HG02588 (cell line): ENCODE measurements around the gene CAMSAP1.

Experiments used
- ATAC-seq: cut with Tn5 transposase; IDR thresholded peaks from one replicate; pipeline ENCODE4 v1.9.1; 2021; ENCODE audit warnings: mild to moderate bottlenecking, moderate library complexity; ENCODE audit not compliant: unreplicated experiment

CAMSAP1 gene

DNA sequence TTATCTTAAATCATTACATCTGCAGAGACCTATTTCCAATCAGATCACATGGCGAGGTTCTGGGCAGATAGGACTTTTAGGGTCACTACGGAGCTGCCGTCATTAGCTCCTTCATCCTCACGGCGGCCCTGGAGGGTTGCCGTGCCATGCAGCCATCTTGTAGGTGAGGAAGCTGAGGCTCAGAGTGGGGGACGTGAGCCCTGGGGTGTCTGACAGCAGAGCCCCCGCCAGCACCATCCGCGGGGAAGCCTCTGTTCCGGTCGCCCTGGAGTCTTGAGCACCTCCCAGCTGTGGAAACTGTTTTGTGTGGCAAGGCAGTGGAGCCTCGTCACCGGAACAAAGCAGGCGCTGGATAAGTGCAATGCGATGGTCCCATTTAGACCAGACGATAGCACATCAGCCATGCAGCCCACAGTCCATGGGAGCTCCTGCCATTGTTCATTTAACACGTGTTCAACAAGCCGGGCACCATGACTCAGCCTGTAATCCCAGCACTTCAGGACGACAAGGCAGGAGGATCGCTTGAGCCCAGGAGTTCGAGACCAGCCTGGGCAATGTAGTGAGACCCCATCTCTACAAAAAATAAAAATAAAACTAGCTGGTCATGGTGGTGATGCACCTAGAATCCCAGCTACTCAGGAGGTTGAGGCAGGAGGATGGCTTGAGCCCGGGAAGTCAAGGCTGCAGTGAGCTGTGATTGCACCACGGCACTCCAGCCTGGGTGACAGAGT, 143.5 kb downstream of the CAMSAP1 start:
- ATAC-seq: no peak

DNA sequence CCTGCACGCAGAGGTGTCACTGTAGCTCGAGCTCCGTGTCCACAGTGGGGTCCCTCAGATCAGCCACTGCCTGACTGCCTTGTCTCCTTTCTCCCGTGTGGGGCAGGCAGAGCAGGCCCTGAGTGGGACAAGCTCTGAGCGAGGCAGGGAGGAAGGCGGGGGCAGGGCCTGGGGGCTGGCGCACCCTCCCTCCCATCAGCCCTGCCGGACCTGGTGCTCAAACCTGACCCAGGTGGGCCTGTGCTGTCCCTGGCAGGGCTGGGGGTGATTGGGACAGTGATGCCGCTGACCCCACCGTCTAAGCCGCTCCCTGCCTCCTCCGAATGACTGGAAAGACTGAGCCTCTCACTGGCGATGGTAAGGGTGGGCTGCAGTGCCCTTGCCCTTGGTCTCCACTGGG, 144.4 kb downstream of the CAMSAP1 start:
- no peak for ATAC-seq

GRCh38 chr9:135761845-135762168, 145.5 kb downstream of the CAMSAP1 start:
- no peak for ATAC-seq

DNA sequence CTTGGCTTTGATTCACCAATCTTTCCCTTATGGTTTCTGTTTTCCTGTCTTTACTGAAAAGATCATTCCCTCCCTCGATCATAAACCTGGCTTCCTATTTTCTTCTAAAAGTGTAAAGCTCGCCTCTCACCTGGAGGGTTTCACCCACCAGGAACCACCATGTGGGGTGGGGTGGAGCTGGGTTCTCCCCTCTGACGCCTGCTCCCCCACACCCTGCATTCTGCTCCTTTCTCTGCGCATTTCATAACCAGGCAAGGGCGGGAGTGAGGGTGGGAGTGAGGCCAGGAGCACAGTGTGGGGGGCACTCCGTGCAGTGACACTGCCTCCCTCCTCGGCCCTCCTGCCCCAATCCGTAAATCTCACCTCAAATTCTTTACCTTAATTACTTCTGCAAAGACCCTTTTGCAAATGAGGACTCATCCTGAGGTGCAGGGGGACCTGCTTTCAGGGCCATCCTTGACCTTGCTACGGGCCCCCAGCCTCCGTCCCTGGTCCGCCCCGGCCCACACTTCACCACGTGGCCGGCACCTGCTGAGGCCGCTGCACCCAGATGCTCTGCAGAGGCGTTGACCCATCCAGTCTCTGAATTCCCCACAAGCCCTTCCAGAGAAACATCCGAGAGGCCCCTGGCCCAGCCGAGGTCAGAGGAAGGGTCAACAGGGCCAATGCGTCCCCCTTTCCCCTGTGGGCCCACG, 146.0 kb downstream of the CAMSAP1 start:
- ATAC-seq: no peak

- ATAC-seq: no peak
Measured at GRCh38 chr9:135760465-135760864, 146.9 kb downstream of the CAMSAP1 start.

DNA sequence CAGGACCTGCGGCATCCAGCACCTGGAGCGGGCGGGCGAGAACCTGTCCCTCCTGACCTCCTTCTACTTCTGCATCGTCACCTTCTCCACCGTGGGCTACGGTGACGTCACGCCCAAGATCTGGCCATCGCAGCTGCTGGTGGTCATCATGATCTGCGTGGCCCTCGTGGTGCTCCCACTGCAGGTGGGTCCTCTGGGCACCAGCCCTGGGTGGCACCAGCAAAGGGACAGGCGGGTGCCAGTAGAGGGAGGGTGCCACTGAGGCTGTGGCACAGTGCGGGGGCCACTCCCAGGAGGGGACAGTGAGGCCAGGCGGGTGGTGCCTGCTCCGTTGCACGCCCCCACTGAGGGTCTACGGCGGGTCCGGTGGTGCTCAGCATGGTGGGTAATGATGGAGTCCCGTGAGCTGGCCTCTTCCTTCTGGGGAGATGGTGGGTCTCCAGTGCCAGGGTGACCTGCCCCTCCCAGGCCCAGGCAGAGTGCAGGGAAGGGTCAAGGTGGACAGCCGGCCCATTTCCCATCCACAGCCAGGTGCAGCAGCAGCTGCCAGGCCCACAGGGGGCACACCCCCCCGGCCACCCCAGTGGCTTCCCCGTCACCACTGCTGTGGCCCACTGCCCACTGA, 147.6 kb downstream of the CAMSAP1 start:
- ATAC-seq: no peak

GRCh38 chr9:135758870-135759269, 148.5 kb downstream of the CAMSAP1 start:
- no peak for ATAC-seq
